Measurements from ENCODE around the gene ELP1.

GRCh38 chr9:108838017-108838416 is 95.9 kb downstream of the ELP1 start:
- TF ChIP-seq EZH2 (IDR thresholded peaks at IDR 0.05; ENCODE audit: insufficient read depth, poor library complexity, severe bottlenecking) = no peak
- no peak for TF ChIP-seq EZH2phosphoT487 (IDR thresholded peaks at IDR 0.05; ENCODE audit: insufficient read depth, low read depth)
